Esophagus (tissue), 2 donors: ENCODE measurements around the gene ZNF577. TPM values are rescaled to one million over a fixed set of nuclear protein-coding genes. Genes with fewer than 3 reads are reported as not detected.
A peak's percentile ranks its signal among the peaks of the same experiment; 100 is the strongest.

Experiments
- H3K27ac ChIP-seq, 2 donors: one replicate each; pipeline ENCODE4 v1.5.1; 2013; ENCODE audit warnings: low read depth in 2 of 2, mild to moderate bottlenecking in 2 of 2, inconsistent platforms in 1 of 2, low read length in 1 of 2, moderate library complexity in 1 of 2
- H3K27me3 ChIP-seq, 2 donors: one replicate each; pipeline ENCODE4 v1.6.1; 2013; ENCODE audit warnings: low read length in 2 of 2, control low read depth in 1 of 2, mild to moderate bottlenecking in 1 of 2; ENCODE audit not compliant: insufficient read depth in 2 of 2, control insufficient read depth in 1 of 2
- H3K36me3 ChIP-seq, 2 donors: one replicate each; pipeline ENCODE4 v1.6.1; 2013; ENCODE audit warnings: low read length in 1 of 2; ENCODE audit not compliant: control insufficient read depth in 2 of 2, insufficient read depth in 2 of 2
- H3K4me1 ChIP-seq, 2 donors: one replicate each; pipeline ENCODE4 v1.6.1; 2013; ENCODE audit warnings: low read length in 1 of 2; ENCODE audit not compliant: control insufficient read depth in 2 of 2, insufficient read depth in 2 of 2
- H3K4me3 ChIP-seq, 2 donors: one replicate each; pipeline ENCODE4 v1.5.1; 2013; ENCODE audit warnings: low read length in 2 of 2, mild to moderate bottlenecking in 2 of 2, low read depth in 1 of 2, moderate library complexity in 1 of 2
- H3K9me3 ChIP-seq, 2 donors: one replicate each; pipeline ENCODE4 v1.6.1; 2013; ENCODE audit warnings: mild to moderate bottlenecking in 2 of 2, low read depth in 1 of 2, low read length in 1 of 2, moderate library complexity in 1 of 2; ENCODE audit not compliant: control insufficient read depth in 2 of 2, insufficient read depth in 1 of 2
- WGBS, 2 donors: extraction: QIAGEN DNeasy Blood & Tissue Kit; methylation state at CpG; one replicate each; pipeline ENCODE4 v1.1.7; 2013; 5-methylcytosine and 5-hydroxymethylcytosine counted together
- polyA plus RNA-seq, 2 donors: library from polyadenylated mRNA; stranded (reverse); fragments of 200-250 nt; gene quantifications; one replicate each; pipeline ENCODE4 v1.2.3, GENCODE V29; 2013
- donor health status: healthy with polysubstance abuse.
- donor health status: Bipolar disorder and iron deficiency.

The ZNF577 gene
- polyA plus RNA-seq, result 1 to 10 TPM; 7.3 to 9.6 TPM

- H3K9me3 ChIP-seq, result peaks cover 21 to 22% of the 10 kb centered on the region in 2 donors
These were observed at the start of gene ZNF577 for GRCh38 chr19:51887522-51888498. Gene ZNF577 (minus strand): TSS chr19:51887951. CDS start chr19:51880382, 7,569 bp downstream.

GRCh38 chr19:51931921-51932320 is 44.2 kb upstream of the ZNF577 start:
- 92 to 97% methylated on average over 8 of the region's 8 CpGs for WGBS, 2 donors
- H3K27me3 ChIP-seq, result no peaks in the 10 kb centered on the region
- no peak overlapping the region for H3K4me3 ChIP-seq
- peaks cover 13 to 30% of the 10 kb centered on the region in 2 donors for H3K9me3 ChIP-seq
- no peak overlapping the region for H3K27ac ChIP-seq
- peaks cover 0 to 5% of the 10 kb centered on the region in 2 donors for H3K4me1 ChIP-seq
- H3K36me3 ChIP-seq, result peaks cover 13% of the 10 kb centered on the region in 2 donors

More at GRCh38 chr19:51887522-51888498, at the start of gene ZNF577:
- peaks cover 10 to 23% of the 10 kb centered on the region in 2 donors for H3K36me3 ChIP-seq
- 7 to 11% methylated on average over 56 of the region's 56 CpGs for WGBS, 2 donors
- no peaks in the 10 kb centered on the region for H3K27me3 ChIP-seq
- H3K4me1 ChIP-seq, result peaks cover 0 to 2% of the 10 kb centered on the region in 2 donors
- H3K4me3 ChIP-seq, result peak within 1 kb of the TSS; percentile 73 to 98
- H3K27ac ChIP-seq, result peak within 1 kb of the TSS; percentile 72 to 95

- peaks cover 7 to 18% of the 10 kb centered on the region in 2 donors for H3K9me3 ChIP-seq
- peaks cover 0 to 5% of the 10 kb centered on the region in 2 donors for H3K4me1 ChIP-seq
- peaks cover 0 to 1% of the 10 kb centered on the region in 2 donors for H3K36me3 ChIP-seq
- 30 to 39% methylated on average over 13 of the region's 13 CpGs for WGBS, 2 donors
- no peak overlapping the region for H3K27ac ChIP-seq
- H3K27me3 ChIP-seq, result no peaks in the 10 kb centered on the region
- H3K4me3 ChIP-seq, result peak overlapping the region; percentile 78 to 89
These were observed 40.1 kb upstream of the ZNF577 start for GRCh38 chr19:51927859-51928258.

- WGBS, 2 donors, result 0 to 1% methylated on average over 52 of the region's 52 CpGs
- peaks cover 0 to 5% of the 10 kb centered on the region in 2 donors for H3K4me1 ChIP-seq
- H3K27ac ChIP-seq, result peak within 1 kb of the TSS; percentile 85 to 95
- peak within 1 kb of the TSS; percentile 78 to 89 for H3K4me3 ChIP-seq
- H3K27me3 ChIP-seq, result no peaks in the 10 kb centered on the region
- no peaks in the 10 kb centered on the region for H3K36me3 ChIP-seq
- peaks cover 9 to 19% of the 10 kb centered on the region in 2 donors for H3K9me3 ChIP-seq
These were observed 39.3 kb upstream of the ZNF577 start, which contains the start of gene ZNF613 for GRCh38 chr19:51926784-51927741. Gene ZNF613 (plus strand): TSS chr19:51927472. CDS start chr19:51936221, 8,749 bp downstream.

- peaks cover 0 to 5% of the 10 kb centered on the region in 2 donors for H3K4me1 ChIP-seq
- H3K27ac ChIP-seq, result peak overlapping the region; percentile 85 to 95
- H3K36me3 ChIP-seq, result no peaks in the 10 kb centered on the region
- H3K27me3 ChIP-seq, result no peaks in the 10 kb centered on the region
- H3K4me3 ChIP-seq, result peak overlapping the region; percentile 78 to 89
- H3K9me3 ChIP-seq, result peaks cover 16 to 18% of the 10 kb centered on the region in 2 donors
- WGBS, 2 donors, result 22 to 27% methylated on average over 11 of the region's 11 CpGs
These were observed 38.7 kb upstream of the ZNF577 start for GRCh38 chr19:51926426-51926783.

- Histone ChIP-seq H3K27ac (no peak overlapping the region), H3K9me3 (peaks cover 18 to 30% of the 10 kb centered on the region in 2 donors), H3K4me1 (no peaks in the 10 kb centered on the region), H3K27me3 (no peaks in the 10 kb centered on the region), H3K4me3 (no peak overlapping the region), H3K36me3 (no peaks in the 10 kb centered on the region)
- WGBS, 2 donors, result 92% methylated on average over 8 of the region's 8 CpGs
These were observed 34.2 kb upstream of the ZNF577 start for GRCh38 chr19:51921949-51922348.

GRCh38 chr19:51919606-51920005 is 31.9 kb upstream of the ZNF577 start:
- Histone ChIP-seq H3K4me1 (no peaks in the 10 kb centered on the region), H3K27ac (no peak overlapping the region), H3K9me3 (peaks cover 26 to 33% of the 10 kb centered on the region in 2 donors), H3K36me3 (no peaks in the 10 kb centered on the region), H3K27me3 (no peaks in the 10 kb centered on the region), H3K4me3 (no peak overlapping the region)
- WGBS, 2 donors, result 84% methylated on average over 3 of the region's 3 CpGs

- no peak overlapping the region for H3K4me3 ChIP-seq
- no peaks in the 10 kb centered on the region for H3K4me1 ChIP-seq
- no peak overlapping the region for H3K27ac ChIP-seq
- WGBS, 2 donors, result 87 to 93% methylated on average over 1 of the region's 1 CpG
- H3K9me3 ChIP-seq, result peaks cover 10 to 18% of the 10 kb centered on the region in 2 donors
- no peaks in the 10 kb centered on the region for H3K36me3 ChIP-seq
- H3K27me3 ChIP-seq, result no peaks in the 10 kb centered on the region
These were observed 28.4 kb upstream of the ZNF577 start for GRCh38 chr19:51916167-51916566.

GRCh38 chr19:51915324-51915867 is 27.6 kb upstream of the ZNF577 start:
- Histone ChIP-seq H3K27me3 (no peaks in the 10 kb centered on the region), H3K9me3 (peaks cover 10 to 16% of the 10 kb centered on the region in 2 donors), H3K36me3 (no peaks in the 10 kb centered on the region), H3K4me3 (no peak overlapping the region), H3K27ac (no peak overlapping the region), H3K4me1 (no peaks in the 10 kb centered on the region)
- 64 to 75% methylated on average over 5 of the region's 5 CpGs for WGBS, 2 donors
